Iris pigment epithelial cell (primary cell): ENCODE data around the gene TINCR.

Source experiments
- DNase-seq: peaks from one replicate; pipeline ENCODE4 v3.0.0-alpha.2; 2011; ENCODE audit warnings: low read depth

The TINCR gene

DNA sequence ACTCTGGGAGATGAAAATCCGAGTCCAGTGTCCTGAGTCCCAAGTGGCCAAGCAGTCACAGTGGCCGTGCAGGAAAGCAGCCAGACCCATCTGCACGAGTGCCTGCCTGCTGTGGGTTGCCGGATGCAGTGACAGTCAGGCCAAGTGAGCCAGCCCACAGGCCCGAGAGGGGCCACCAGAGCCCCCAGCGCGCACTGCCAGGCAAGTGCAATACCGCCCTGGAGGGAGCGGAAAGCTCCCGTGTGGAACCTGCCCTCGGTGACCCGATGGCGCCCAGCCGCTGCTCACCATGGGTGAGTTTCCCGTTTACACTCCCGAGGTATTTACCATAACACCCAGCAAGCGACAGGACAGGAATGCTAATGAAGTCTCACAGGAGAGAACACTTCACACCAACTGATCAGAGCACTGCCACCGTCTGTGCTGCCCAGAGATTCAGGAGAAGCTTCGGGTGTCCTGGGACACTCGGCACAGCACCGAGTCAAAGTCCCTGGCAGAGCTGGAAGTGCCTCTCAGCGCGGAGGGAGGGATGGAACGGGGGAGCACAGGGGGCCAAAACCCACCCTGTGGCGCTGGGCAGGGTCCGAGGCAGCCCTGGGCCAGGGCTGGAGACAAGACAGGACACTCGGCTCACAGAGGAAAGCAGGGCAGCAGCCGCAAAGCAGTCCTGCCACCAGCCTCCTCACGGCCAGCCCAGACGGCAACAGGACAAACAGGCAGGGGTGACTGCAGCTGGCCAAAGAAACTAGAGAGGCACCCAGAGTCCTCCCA, 21.3 kb upstream of the TINCR start:
- DNase-seq = no peak

DNA sequence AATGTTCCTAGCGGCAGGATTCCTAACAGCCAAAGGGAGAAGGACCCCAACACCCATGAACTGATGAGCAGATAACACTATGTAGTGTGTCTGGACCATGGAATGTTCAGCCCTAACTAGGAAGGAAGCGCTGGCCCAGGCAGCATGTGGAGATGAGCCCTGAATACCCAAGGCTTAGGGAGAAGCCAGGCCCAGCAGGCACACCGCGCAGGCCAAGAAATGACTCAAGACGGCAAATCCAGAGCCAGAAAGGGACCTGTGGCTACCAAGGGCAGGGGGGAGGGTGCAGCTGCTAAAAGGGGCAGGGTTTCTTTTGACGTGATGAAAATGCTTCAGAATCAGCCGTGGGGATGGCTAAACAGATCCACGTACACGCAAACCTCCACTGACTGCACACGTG, 20.7 kb upstream of the TINCR start:
- DNase-seq = no peak

DNA sequence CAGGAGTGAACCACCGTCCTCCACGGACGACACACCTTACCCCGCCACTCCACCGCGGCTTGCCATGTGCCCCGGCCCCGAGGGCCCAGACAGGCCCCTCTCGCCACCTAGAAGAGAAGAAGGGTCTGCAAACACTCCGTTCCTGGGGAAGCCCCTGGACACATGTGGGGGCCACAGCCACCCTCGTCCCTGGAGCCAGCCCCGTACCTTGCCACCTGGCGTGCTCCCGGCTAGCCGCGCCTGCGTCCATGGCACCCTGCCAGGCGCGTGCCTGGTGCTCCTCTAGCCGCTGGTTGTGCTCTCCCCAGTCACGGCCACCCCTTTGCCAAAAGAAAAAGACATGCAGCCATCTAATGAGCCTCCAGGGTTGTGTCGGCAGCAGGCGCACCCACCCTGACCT, 19.9 kb upstream of the TINCR start:
- DNase-seq = no peak

DNA sequence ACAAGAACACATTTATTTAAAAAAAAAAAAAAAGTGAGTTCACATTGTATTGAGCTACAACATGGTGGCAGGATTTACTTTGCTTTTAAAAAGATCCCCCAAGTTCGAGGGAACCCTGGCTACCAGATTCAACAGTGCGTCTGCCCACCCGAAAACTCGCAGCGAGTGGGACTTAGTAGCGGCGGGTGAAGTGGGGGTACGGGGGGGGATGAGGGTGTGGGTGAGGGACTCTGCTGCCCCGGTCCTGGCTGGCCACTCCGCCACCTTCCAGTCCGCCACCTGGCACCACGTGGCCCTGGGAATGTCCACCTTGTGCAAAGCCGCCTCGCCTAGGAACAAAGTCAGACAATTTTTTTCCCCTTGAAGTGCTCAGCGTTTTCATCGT, 19.3 kb upstream of the TINCR start:
- no peak for DNase-seq

DNA sequence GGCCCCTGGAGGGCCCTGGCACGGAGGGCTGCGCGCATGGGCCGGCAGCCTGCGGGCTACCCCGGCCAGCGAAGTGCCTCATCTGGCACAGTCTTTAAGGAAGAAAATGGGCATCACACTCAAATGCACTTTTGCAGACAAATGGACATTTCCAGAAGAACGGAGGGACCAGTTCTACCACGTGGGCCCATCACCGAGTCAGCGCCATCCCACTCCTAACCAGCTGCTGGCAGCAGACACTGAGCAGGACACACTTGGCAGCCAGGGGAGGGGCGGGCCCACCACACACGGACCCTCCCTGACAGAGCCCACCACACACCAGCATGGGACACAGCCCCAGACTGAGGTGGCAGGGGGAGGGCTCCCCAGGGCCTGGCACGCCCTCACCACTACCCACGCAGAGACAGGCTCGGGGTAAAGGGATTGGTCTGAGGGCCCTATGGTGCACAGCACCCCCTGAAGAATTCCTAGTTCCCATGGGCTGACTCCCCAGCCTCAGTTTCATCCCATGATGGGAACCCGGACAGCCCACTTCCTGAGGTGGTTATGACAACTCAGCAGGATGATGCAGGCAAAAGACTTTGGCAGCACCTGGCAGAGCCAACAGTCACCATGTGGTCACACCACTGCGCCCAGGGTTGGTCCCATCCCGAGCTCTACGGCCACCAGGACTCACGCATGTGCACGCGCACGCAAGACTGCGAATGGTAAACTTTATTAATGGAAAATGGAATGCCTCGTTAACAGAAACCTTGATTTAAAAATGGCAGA, 18.7 kb upstream of the TINCR start:
- no peak for DNase-seq

DNA sequence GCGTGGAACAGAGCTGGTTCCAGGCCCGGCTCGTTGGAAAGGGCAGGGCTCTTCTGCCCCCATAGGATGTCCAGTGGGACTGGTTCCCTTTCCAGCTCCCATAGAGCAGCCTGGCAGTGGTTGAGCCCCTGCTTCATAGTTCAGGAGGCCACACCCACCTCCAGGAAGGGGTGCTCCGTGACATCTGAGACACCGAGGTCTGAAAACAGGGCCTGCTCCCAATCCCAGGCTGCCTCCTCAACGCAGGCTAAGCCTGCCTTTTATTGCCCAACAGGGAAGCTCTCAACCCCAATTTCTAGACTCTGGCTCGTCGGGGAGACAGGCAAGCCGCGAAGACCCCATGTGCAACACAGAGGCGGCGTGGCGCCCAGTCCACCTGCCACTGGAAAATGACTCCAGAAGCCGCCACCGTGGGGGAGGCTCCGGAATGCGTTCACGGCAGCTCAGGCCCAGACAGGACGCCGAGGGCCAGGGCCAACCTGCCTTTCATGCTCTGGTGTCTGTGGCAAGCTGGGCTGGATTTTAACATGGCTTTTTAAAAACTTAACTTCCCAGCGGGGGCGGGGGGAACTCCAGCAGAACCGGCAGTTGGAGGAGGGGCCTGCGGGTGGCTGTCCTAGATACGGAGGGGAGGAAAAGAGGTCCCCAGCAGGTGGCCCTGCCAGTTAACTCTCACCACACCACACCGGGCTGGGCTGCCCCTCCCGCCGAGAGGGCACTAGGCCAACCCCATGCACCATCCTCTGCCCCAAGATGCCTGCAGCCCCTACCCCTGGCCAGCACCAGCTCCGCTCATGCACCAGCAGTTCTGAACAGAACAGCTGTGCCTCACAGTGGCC, 17.9 kb upstream of the TINCR start:
- DNase-seq = peak; percentile 31

DNA sequence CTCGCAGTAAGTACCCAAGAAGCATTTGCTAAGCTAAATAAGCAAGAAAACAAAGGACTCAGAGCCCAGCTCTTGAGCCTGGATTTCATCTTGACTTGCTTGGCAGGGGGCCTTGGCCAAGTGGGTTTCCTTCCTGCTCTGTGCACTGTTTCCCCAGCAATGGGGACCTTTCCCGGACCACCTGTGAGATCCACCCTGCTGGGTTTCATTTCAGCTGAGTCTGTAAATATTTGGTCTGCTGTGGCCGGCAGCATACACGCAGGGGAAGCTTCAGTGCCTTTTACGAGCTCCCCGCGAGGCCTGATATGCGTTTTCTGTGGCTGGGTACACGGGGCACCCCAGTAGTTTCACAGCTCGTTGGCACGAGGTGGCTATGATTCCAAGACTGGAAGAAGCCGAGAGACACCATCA, 12.4 kb upstream of the TINCR start:
- DNase-seq = no peak

DNA sequence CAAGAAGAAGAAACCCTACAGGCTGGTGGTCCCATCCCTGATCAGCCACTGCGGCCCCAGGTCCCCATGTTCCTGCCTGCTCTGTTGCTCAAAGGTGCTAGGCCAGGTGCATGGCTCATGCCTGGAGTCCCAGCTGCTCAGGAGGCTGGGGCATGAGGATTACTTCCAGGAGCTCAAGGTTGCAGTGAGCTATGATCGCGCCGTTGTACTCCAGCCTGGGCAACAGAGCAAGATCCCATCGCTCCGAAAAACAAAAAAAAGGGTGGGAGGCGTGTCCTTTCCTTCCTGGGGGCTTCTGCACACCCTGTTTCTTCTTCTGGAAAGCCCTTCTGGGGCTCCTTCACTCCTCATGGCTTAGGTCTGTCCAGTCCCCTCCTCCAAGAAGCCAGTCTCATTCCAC, 11.9 kb upstream of the TINCR start:
- no peak for DNase-seq

DNA sequence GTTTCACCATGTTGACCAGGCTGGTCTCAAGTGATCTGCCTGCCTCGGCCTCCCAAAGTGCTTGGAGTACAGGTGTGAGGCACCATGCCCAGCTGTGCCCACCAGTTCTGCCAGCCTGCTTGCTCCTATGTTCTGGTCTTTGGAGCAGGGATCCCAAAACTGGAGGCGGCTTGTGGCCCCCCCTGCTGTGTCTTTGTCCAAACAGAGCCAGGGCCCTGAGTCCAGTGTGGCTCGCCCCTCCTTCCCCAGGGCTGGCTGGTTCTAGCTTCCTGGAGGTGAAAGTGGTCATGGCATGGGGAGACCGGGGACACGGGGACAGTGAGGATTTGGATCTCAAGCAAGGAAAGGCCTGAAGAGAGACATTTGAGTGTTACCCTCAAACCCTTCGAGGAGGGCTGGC, 11.5 kb upstream of the TINCR start:
- no peak for DNase-seq

DNA sequence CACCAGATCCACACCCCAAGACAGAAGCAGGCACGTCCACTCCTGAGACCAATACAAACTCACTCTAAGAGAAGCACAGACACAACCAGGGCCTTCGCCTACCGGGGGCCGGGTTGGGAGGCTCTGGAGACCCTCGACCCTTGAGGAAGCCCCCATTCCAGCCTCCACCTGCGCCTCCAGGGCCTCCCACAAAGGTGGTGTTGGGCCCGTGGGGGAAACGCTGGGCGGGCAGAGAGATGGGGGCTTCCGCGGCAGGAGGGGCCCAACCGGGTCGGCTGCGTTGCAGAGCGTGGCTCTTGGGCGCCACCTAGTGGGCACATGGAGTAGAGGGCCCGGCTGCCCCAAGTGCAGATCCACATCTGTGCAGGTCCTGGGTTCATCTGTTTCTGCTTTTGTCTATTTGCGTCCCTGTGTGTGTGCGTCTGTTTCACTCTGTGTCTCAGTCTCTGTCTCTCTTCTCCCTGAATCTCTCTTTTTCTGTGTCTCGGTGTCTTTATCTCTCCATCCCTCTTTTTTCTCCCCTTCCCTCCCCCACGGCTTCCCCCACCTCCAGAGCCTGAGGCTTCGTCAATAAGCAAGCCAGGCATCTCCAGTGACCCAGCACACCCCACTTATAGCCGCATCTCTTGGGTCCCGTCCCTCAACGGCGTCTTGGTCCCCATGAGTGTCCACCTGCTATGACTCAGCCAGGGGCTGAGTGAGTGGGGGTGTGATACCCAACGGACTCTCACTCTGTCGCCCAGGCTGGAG, 10.5 kb upstream of the TINCR start:
- peak; percentile 33 for DNase-seq

DNA sequence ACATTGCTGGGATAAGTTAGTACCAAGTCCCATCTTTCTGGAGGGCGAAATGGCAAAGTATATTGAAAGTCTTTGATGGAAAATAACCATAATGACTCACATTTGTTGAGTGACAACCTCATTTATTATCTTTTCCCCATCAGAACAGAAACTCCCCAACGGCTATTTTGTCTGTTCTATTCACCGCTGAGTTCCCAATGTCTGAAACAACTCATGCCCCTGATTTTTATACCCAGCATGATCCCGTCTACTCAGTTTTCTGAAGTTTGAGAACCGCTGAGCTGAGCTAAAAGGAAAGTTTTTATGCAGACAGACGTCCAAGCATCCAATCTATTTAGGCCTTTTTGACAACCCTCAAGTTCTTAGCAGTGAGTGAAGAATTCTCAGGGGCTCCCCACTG, 7.8 kb upstream of the TINCR start:
- no peak for DNase-seq

DNA sequence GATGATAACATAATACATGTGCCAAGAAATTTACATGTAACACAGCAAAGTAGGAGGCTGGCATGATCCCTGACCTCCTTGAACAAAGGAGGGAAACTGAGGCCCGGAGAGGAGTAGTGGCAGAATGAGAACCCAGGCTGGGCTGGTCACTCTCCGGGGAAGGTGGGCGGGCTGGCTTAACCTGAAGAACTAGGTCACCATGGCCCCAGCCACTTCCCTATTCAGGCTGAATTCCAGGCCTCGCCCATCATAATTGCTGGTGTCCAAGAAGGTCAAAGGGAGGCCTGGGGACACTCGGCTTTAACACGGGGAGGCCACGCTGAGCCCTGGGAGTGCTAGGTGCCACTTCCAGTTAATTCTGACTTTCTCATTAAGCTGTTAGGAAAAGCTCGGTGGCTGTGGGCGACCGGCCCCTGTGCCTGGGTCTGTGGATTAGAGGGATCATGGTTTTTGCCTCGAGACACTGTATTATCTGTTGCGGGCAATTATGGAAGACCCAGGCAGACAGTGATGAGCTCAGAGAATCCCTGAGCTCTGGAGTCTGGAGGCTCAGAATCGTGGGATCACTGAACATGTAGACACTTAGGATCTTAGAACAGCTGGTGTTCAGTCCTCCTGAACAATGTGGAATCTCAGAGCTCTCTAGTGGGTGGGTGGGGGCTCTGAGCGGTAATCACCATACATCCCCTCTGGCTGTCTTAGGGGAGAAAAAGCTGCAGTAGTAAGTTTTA, 5.0 kb upstream of the TINCR start:
- DNase-seq = no peak

DNA sequence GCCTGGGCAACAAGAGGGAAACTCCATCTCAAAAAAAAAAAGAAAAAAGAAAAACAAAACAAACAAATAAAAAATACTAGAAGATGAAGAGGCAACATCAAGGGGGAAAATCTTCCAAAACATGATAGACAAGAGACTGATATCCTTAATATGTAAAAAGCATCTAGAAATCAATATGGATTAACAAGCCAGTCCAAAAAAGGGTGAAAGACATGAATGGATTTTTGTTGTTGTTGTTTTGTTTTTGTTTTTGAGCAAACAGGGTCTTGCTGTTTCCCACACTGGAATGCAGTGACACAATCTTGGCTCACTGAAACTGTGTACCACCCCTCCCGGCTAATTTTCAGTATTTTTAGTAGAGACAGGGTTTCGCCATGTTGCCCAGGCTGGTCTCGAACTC, 4.0 kb upstream of the TINCR start:
- no peak for DNase-seq

DNA sequence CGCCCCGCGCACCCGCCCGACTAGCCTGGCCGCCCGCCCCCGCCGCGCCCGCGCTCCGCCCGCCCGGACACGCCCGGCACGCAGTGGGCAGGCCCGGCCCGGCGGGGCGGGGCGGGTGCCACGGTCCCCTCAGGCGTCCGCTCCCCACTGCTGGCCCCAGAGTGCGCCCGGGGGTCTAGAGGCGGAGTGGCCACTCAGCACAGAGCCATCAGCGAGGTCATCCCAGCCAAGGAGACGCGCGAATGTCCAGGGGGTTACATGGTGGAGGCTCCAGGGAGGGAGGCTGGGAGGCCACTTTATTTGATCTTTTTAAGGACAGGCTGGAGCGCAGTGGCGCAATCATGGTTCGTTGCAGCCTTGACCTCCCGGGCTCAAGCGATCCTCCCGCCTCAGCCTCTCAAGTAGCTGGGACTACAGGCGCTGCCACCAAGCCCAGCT, 236 bp upstream of the TINCR start:
- no peak for DNase-seq

DNA sequence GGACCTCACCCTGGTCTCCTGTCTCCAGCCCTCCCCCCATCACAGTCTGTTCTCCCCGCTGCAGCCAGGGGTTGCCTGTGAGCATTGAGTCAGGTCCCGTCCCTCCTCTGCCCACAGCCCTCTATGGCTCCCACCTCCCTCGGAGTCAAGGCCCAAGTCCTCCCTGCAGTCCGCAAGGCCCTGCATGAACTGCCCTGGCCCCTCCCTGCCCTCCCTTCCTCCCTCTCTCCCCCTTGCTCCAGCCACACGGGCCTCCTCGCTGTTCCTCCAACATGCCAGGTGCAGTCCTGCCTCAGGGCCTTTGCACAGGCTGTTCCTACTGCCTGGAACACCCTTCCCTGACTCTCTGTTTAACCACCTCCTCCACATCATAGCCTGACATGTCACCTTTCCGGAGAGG, 2.8 kb downstream of the TINCR start:
- DNase-seq = no peak

DNA sequence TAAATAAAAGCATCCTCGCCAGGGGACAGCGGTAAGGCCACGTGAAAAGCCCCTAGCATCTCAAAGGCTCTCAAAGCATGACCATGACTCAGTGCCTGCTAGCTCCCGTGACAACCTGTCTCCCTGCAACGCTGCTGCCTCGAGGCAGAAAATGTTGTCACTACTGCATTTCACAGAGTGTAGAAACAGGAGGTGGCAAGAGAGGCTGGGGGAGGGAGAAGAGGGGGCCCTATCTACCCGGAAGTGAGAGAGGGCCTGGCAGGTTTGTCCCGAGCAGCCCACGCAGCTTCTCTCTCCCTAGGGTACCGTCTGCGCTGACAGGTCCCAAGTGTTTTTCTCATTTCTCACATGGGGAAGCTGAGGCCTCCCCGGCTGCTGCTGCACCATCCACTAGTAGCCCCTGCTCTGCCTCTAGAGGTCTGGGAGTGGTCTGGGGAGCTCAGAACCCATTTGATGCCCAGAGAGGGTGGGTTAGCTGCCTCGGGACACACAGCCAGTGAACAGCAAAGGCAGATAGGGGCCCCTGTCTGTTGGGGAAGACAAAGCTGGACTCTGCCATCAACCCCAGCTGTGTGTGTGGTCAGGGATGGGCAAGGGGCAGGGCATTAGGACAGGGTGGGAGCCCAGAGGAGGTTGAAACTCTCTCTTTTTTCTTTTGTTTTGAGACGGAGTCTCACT, 3.7 kb downstream of the TINCR start:
- peak; percentile 28 for DNase-seq

DNA sequence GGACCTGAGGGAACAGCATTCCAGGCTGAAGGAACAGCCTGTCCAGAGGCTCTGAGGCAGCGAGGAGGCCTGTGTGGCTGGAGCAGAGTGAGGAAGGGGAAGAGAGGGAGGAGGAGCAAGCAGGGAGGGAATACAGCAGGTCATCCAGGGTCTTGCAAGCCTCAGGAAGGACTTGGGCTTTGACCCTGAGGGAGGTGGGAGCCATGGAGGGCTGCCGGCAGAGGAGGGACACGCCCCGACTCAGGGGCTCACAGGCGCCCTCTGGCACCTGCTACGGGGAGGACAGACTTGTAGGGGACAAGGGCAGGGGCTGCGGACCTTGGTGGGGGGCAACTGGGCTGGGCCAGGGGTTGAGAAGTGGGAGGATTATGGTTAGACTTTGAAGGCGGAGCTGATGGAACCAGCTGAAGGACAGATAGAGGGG, 4.7 kb downstream of the TINCR start:
- no peak for DNase-seq

DNA sequence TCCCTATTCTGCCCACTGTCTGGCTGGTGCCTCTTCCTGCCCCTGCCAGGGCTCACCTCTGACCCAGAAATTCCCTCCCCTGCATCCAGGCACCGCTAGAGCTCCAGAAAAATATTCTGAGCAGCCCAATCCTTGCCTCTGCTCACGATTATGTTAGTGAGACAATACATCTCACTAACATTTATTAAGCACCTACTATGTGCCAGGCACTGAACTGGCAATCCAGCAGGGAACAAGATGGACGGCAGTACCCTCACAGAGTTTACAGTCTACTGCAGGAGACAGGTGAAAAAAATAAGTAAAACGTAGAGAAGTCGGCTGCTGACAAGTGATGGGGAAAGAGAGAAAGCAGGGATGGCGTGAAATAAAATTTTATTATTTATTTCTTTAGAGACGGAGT, 5.5 kb downstream of the TINCR start:
- no peak for DNase-seq

DNA sequence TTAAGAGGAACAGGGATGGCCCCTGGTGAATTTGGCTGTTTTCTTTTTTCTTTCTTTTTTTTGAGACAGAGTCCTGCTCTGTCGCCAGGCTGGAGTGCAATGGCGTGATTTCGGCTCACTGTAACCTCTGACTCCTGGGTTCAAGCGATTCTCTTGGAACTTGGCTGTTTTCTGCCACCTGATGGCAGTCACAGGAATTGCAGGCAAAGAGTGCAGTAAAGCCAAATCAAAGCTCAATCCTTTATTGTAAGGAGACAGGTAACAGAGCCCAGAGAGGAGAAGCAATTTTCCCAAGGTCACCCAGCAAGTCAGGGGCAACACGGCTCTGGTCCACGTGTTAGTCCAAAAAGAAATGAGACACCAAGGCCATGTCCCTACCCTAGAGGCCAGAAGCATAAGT, 6.2 kb downstream of the TINCR start:
- DNase-seq = no peak

DNA sequence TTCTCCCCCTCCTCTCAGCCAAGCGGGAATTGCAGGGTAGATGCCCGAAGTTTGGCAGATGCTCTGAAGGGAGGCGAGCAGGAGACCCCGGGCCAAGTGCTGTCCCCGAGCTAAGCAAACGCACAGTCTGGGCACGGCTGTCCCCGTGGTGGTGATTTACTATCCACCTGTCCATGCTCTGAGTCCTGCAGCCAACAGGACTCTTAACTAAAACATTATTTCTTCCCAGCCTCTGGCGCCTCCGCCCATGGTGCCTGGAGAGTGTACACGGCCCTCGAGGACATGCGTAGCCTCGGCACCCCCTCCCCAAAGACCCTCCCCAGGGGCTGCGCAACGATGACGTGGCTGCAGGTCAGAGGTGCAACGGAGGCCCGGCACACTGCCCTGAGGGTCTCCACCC, 7.6 kb downstream of the TINCR start:
- DNase-seq = no peak

DNA sequence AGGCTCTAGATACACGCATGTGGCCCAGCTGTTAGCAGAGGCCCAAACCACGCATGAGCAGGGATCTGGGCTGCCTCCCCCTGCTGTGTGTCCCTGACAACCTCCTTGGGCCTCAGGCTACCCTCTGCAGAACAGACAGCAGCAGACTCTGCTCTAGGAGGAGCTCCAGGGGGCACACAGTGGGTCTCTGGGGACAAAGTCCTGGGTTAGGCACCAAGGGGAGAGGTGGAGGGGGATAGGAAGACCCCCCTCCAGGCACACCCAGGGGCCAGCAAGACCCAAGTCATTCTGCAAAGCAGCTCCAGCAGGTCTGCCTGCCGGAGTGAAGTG, 8.0 kb downstream of the TINCR start:
- no peak for DNase-seq
